CD1c-positive myeloid dendritic cell (primary cell): ENCODE data around the gene PRRX2.
A peak's percentile ranks its signal among the peaks of the same experiment; 100 is the strongest.

ENCODE experiments used
- DNase-seq: peaks from one replicate; pipeline ENCODE4 v3.0.0-alpha.2; 2016; ENCODE audit errors: extremely low spot score

PRRX2 gene

DNA sequence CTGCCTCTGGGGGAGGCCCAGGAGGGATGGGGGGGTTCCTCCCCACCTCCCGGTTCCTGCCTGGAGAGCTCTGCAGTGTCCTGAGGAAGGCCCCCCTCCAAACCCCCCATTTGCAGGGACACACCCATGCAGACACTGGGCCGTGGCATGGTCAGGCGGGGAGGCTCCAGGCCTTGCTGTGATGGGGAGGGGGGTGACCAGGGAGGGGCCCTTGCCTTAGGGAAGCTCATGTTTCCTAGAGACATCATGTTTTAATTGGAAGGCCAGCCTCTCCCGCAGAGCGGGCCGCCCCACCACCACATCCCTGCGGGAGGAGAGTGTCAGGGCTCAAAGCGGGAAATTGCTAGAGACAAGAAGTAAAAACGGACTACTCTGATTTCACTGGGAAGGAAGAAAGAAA, 12.0 kb downstream of the PRRX2 start:
- DNase-seq: no peak

DNA sequence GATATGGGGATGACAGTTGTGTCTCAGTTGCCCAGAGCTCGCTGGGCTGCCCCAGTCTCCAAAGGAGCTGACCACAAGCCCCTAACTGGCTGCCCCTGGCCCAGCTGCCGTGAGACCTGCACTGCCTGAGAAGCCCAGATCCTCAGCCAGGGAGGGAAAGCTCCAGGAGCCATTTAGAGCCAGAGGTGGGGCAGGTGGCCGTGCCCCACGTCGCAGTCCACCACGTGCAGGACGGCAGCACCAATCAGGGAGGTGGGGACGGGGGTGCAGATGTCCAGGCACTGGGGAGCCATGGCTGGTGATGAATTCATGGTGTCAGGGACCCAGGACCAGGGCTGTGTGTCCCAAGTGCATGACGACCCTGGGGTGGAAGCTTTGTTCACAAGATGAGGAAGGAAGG, 13.4 kb downstream of the PRRX2 start:
- DNase-seq: no peak

DNA sequence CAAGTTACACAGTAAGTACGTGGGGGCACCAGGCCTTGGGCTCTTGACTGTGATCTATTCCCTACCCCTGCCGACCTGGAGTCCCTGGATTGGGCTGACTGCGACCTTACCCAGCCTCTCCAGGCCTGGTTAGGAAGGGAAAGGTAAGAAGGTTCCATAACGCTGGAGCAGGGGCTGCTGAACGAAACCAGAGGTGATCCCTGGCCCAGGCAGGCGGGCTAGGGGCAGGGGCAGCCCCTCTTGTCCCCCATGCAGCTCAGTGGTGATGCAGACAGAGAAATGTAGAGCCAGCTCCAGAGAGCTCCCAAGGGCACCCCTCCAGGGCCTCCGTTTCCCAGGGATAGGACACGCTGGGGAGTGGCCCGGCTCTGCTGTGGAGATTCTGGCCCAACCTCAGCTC, 14.1 kb downstream of the PRRX2 start:
- no peak for DNase-seq

DNA sequence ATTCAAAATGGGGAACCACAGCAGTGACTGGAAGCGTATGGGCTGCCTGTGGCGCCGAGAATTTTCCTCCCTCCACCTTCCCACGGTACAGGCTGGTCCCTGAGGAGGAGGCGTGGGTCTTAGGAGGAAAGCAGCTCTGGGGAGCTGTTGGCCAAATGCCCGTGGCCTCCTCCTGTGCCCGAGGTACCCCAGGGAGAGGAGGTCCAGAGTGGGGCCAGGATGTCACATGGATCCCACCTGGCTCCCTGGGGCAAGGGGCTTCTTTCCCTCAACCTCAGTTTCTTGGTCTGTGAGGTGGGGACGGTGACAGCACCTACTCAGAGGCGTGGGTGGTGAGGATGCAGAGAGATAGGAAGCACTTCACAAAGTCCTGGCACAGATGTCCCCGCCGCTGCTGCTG, 16.5 kb downstream of the PRRX2 start:
- no peak for DNase-seq

DNA sequence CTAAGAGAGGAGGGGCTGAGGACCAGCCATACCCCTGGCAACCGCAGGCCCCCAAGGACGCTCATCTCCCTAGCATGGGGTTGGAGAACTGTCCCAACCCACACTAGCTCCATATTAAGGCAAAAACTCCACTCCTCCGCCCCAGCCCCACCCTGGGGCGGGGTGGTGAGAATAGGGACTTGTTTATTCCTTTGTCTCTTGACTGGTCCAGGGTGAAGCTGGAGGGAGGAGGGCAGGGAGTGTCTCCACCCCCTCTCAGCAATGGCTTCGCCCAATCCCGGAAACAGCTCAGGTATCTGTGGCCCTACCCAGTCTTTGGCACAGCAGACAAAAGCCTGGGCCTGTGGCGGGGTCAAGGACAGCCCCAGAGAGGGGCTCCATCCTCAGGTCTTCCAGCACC, 16.9 kb downstream of the PRRX2 start:
- DNase-seq: no peak

DNA sequence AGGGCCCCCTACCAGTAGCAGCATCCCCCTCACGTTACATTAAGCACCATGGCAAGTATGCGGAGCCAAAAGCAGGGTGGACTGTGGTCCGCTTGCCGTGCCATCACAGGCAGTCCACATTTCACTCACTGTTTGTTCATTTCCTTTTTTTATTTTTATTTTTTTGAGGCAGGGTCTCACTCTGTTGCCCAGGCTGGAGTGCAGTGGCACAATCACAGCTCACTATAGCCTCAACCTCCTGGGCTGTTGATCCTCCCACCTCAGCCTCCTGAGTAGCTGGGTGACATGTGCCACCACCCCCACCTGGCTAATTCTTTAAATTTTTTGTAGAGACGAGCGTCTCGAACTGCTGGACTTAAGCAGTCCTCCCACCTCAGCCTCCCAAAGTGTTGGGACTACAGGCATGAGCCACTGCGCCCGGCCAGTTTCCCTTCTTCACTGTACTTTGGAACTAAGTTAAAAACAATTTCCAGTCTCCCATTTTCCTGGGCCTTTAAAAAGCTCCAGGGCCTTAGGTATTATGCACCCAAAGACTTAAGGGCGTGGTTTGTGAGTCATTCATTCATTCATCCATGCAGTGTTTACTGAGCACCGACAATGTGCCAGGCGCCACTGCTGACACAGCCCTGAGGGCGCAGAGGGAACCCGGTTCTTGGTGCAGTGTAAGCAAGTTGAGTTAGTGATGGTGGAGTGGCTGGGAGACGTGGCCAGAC, 19.9 kb downstream of the PRRX2 start:
- no peak for DNase-seq

GRCh38 chr9:129685933-129686259, 20.4 kb downstream of the PRRX2 start:
- no peak for DNase-seq

- no peak for DNase-seq
These were observed 21.3 kb downstream of the PRRX2 start for GRCh38 chr9:129686736-129687135.

GRCh38 chr9:129687391-129687790, 21.9 kb downstream of the PRRX2 start:
- DNase-seq: no peak

GRCh38 chr9:129688285-129689043, 23.0 kb downstream of the PRRX2 start:
- no peak for DNase-seq

DNA sequence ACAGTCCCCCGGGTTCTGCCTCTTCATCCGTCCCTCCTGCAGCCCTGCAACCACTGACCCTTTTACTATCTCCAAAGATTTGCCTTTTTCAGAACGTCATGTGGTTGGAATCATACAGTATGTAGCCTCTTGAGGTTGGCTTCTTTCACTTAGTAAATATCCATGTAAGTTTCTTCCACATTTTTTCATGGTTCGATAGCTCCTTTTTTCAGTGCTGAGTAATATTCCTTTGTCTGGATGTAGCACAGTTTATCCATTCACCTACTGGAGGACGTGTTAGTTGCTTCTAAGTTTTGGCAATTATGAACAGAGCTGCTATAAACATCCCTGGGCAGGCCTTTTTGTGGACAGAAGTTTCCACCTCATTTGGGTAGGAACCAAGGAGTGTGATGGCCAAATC, 27.1 kb downstream of the PRRX2 start:
- DNase-seq: no peak

GRCh38 chr9:129693741-129694140, 28.3 kb downstream of the PRRX2 start:
- no peak for DNase-seq

DNA sequence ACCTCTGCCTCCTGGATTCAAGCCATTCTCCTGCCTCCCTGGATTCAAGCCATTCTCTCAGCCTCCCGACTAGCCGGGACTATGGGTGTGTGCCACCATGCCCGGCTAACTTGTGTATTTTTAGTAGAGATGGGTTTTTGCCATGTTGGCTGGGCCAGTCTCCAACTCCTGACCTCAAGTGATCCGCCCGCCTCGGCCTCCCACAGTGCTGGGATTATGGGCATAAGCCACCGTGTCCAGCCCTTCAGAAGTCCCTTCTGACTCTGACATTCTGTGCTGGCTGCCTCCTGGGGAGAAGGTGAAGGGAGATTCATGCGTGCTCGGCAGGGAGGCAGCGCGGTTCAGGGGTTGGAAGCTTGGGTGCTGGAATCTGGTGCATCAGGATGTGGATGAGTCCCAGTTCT, 28.8 kb downstream of the PRRX2 start:
- no peak for DNase-seq

DNA sequence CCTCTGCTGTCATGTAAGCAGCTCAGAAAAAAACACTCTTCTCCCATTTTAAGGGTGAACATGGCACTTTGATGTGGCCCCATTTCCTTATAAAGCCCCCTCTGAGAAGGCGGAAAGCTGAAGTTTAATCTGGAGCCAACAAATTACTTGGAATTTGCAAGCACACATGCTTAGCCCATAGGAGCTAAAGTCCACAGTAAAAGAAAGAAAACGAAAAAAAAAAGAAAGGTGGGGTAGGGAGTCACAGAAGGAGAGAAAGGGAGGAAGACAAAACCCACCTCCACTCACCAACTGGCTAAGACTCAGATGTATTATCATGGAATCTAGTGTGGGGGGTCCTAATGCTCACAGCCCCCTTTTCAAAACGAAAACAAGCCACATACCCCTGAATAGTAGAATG, 30.4 kb downstream of the PRRX2 start:
- no peak for DNase-seq

- no peak for DNase-seq
These were observed 31.7 kb downstream of the PRRX2 start for GRCh38 chr9:129696944-129697655.

DNA sequence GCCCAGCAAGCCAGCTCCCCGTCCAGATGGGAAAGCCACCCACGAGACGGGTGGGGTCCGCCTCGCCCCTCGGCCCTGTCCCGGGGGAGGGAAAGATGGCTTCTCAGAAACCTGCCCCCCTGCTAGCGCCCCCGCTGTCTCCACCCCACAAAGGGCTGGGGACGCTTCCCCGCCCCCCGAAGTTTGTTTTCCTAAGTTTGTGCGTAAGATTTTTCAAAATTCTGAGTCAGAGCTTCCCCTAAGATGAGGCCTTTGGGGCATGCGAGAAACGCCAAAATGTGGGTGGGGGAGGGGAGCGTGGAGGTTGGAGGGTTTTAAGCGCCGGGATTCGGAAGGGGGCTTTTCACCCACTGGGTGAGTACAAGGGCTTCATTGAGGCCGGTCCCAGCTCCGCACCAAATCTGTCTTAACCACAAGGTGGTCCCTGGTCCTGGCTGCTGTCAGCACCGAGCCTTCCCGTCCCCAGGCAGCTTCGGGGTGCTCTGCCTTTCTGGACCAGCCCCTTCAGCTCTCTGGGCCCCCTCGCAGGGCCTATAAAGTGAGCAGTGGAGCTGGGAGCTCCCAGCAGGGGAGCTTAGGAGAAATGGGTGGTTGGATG, 32.3 kb downstream of the PRRX2 start:
- no peak for DNase-seq

GRCh38 chr9:129698254-129698757, 32.9 kb downstream of the PRRX2 start:
- DNase-seq: peak; percentile 19

DNA sequence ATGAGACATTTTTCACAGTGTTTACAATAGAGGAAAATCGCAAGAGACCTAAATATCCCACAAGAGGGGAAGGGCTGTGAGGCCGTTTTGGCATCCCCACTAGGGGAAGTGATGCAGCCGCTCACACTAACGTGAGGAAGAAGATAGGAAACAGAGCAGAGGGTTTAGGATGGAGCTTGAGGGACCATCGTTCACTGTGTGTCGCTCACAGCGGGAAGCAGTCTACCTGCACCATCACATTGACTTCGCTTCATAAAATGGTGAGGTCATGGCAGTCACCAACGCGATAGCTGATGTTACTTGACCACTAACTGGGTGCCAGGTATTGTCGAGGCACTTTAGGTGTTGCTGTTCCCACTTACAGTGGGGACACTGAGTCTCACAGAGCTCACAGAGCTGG, 35.6 kb downstream of the PRRX2 start:
- no peak for DNase-seq

DNA sequence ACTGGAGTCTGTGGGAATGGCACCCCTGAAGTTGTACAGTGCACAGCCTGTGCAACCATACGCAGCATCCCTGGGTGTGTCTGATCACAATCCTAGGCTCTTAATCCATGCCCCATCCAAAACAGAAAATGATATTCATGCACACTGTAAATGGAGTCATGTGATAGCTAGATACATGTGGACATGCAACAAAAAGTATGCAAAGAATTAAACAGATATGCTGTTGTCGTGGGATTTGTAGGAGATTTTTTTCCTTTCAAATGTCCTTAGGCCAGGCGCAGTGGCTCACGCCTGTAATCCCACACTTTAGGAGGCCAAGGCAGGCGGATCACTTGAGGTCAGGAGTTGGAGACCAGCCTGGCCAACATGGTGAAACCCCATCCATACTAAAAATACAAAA, 36.1 kb downstream of the PRRX2 start:
- DNase-seq: no peak

GRCh38 chr9:129702589-129703520, 37.4 kb downstream of the PRRX2 start:
- peak; percentile 13 for DNase-seq

- DNase-seq: no peak
These were observed 38.4 kb downstream of the PRRX2 start for GRCh38 chr9:129703667-129704355.
